ENCODE data around the gene OAT. TPM values are rescaled to one million over a fixed set of nuclear protein-coding genes. Genes with fewer than 3 reads are reported as not detected.

OAT gene
- total and polyA plus RNA-seq, 7 experiments from 2014 or later: 29.6 to 80.0 (median 44.6) TPM

GRCh38 chr10:124366343-124366742, 52.4 kb downstream of the OAT start:
- H3K27me3 Mint-ChIP-seq: peaks cover 3 to 15% (median 12%) of the 10 kb centered on the region in 5 donors
- Histone ChIP-seq H3K9me3 (ENCODE audit: control insufficient read depth in 2 of 3, low read length in 3 of 3) (no peaks in the 10 kb centered on the region), H3K36me3 (ENCODE audit: control insufficient read depth in 2 of 3, insufficient read depth in 3 of 3, low read length in 3 of 3) (no peaks in the 10 kb centered on the region), H3K4me3 (ENCODE audit: low read length) (no peak overlapping the region), H3K27me3 (ENCODE audit: control insufficient read depth in 2 of 2, insufficient read depth in 2 of 2, low read length in 2 of 2) (no peaks in the 10 kb centered on the region), H3K27ac (ENCODE audit: low read depth, low read length) (no peak overlapping the region), H3K4me1 (ENCODE audit: control insufficient read depth in 2 of 2, insufficient read depth in 2 of 2, low read length in 2 of 2) (no peaks in the 10 kb centered on the region)
- H3K9me3 Mint-ChIP-seq: peaks cover 0 to 2% (median 0%) of the 10 kb centered on the region in 11 donors
- CTCF ChIA-PET: interaction anchor here (1.0 kb wide), 1 partner anchor 17 kb away, joined by 4 read pairs; no protein-coding TSS in a partner anchor
- H3K4me3 Mint-ChIP-seq: no peak overlapping the region
- intact Hi-C loops (cut with micrococcal nuclease): no loop called here
- H3K36me3 Mint-ChIP-seq: no peaks in the 10 kb centered on the region
- peaks cover 0 to 7% (median 0%) of the 10 kb centered on the region in 7 donors for H3K4me1 Mint-ChIP-seq
- ATAC-seq (no peak), DNase-seq (no peak)
- POLR2A ChIA-PET: no interaction called here
- H3K27ac Mint-ChIP-seq: no peak overlapping the region

GRCh38 chr10:124364674-124365073, 54.0 kb downstream of the OAT start:
- no peak for DNase-seq
- intact Hi-C loops (cut with micrococcal nuclease): no loop called here
- H3K4me1 ChIP-seq (ENCODE audit: control insufficient read depth in 2 of 2, insufficient read depth in 2 of 2, low read length in 2 of 2): no peaks in the 10 kb centered on the region
- no peak for ATAC-seq
- Mint-ChIP-seq H3K9me3 (peaks cover under 1 to 11% (median 6%) of the 10 kb centered on the region in 11 donors), H3K4me3 (no peak overlapping the region), H3K27me3 (peaks cover under 1 to 7% (median 2%) of the 10 kb centered on the region in 5 donors), H3K4me1 (peaks cover 0 to 7% (median 0%) of the 10 kb centered on the region in 7 donors), H3K36me3 (peaks cover 0 to 6% (median 0%) of the 10 kb centered on the region in 5 donors), H3K27ac (no peak overlapping the region)
- H3K36me3 ChIP-seq (ENCODE audit: control insufficient read depth in 2 of 3, insufficient read depth in 3 of 3, low read length in 3 of 3): no peaks in the 10 kb centered on the region
- H3K9me3 ChIP-seq (ENCODE audit: control insufficient read depth in 2 of 3, low read length in 3 of 3): peaks cover 0 to 3% (median 0%) of the 10 kb centered on the region in 3 experiments
- no peak overlapping the region for H3K4me3 ChIP-seq (ENCODE audit: low read length)
- ChIA-PET CTCF (no interaction called here), POLR2A (no interaction called here)
- H3K27ac ChIP-seq (ENCODE audit: low read depth, low read length): no peak overlapping the region
- no peaks in the 10 kb centered on the region for H3K27me3 ChIP-seq (ENCODE audit: control insufficient read depth in 2 of 2, insufficient read depth in 2 of 2, low read length in 2 of 2)

GRCh38 chr10:124362568-124362967, 56.2 kb downstream of the OAT start:
- POLR2A ChIA-PET: no interaction called here
- no peak overlapping the region for H3K27ac Mint-ChIP-seq
- Histone ChIP-seq H3K9me3 (ENCODE audit: control insufficient read depth in 2 of 3, low read length in 3 of 3) (peaks cover 0 to 9% (median 0%) of the 10 kb centered on the region in 3 experiments), H3K4me1 (ENCODE audit: control insufficient read depth in 2 of 2, insufficient read depth in 2 of 2, low read length in 2 of 2) (no peaks in the 10 kb centered on the region), H3K27me3 (ENCODE audit: control insufficient read depth in 2 of 2, insufficient read depth in 2 of 2, low read length in 2 of 2) (no peaks in the 10 kb centered on the region), H3K4me3 (ENCODE audit: low read length) (no peak overlapping the region), H3K27ac (ENCODE audit: low read depth, low read length) (no peak overlapping the region), H3K36me3 (ENCODE audit: control insufficient read depth in 2 of 3, insufficient read depth in 3 of 3, low read length in 3 of 3) (no peaks in the 10 kb centered on the region)
- peaks cover 0 to 5% (median 0%) of the 10 kb centered on the region in 5 donors for H3K27me3 Mint-ChIP-seq
- no peak for DNase-seq
- H3K4me1 Mint-ChIP-seq: peaks cover 0 to 7% (median 0%) of the 10 kb centered on the region in 7 donors
- ATAC-seq: no peak
- no peak overlapping the region for H3K4me3 Mint-ChIP-seq
- intact Hi-C loops (cut with micrococcal nuclease): no loop called here
- CTCF ChIA-PET: no interaction called here
- H3K36me3 Mint-ChIP-seq: peaks cover 0 to 9% (median 0%) of the 10 kb centered on the region in 5 donors
- H3K9me3 Mint-ChIP-seq: peaks cover 5 to 27% (median 13%) of the 10 kb centered on the region in 11 donors

- Histone ChIP-seq H3K4me1 (ENCODE audit: control insufficient read depth in 2 of 2, insufficient read depth in 2 of 2, low read length in 2 of 2) (no peaks in the 10 kb centered on the region), H3K4me3 (ENCODE audit: low read length) (no peak overlapping the region), H3K27me3 (ENCODE audit: control insufficient read depth in 2 of 2, insufficient read depth in 2 of 2, low read length in 2 of 2) (no peaks in the 10 kb centered on the region), H3K9me3 (ENCODE audit: control insufficient read depth in 2 of 3, low read length in 3 of 3) (peaks cover 0 to 9% (median 0%) of the 10 kb centered on the region in 3 experiments), H3K27ac (ENCODE audit: low read depth, low read length) (no peak overlapping the region), H3K36me3 (ENCODE audit: control insufficient read depth in 2 of 3, insufficient read depth in 3 of 3, low read length in 3 of 3) (no peaks in the 10 kb centered on the region)
- peaks cover 5 to 27% (median 13%) of the 10 kb centered on the region in 11 donors for H3K9me3 Mint-ChIP-seq
- no peak for ATAC-seq
- no peak overlapping the region for H3K4me3 Mint-ChIP-seq
- ChIA-PET POLR2A (no interaction called here), CTCF (interaction anchor here (0.8 kb wide), 1 partner anchor 10 kb away, joined by 5 read pairs; no protein-coding TSS in a partner anchor)
- peaks cover 0 to 9% (median 0%) of the 10 kb centered on the region in 5 donors for H3K36me3 Mint-ChIP-seq
- H3K4me1 Mint-ChIP-seq: peaks cover 0 to 12% (median 7%) of the 10 kb centered on the region in 7 donors
- intact Hi-C loops (cut with micrococcal nuclease): loop anchor here in 1 of 2 donors (10.0 kb wide), 1 partner anchor 135 kb away; no protein-coding TSS in a partner anchor
- no peak overlapping the region for H3K27ac Mint-ChIP-seq
- DNase-seq: no peak
- H3K27me3 Mint-ChIP-seq: peaks cover 0 to 5% (median 0%) of the 10 kb centered on the region in 5 donors
Measured at GRCh38 chr10:124359336-124359832, 59.3 kb downstream of the OAT start.

GRCh38 chr10:124357561-124357885, 61.2 kb downstream of the OAT start:
- Mint-ChIP-seq H3K27me3 (peaks cover 0 to 5% (median 0%) of the 10 kb centered on the region in 5 donors), H3K4me1 (peaks cover 0 to 15% (median 11%) of the 10 kb centered on the region in 7 donors), H3K36me3 (peaks cover 0 to 9% (median 0%) of the 10 kb centered on the region in 5 donors), H3K9me3 (peaks cover 5 to 27% (median 13%) of the 10 kb centered on the region in 11 donors), H3K27ac (no peak overlapping the region), H3K4me3 (no peak overlapping the region)
- no peak overlapping the region for H3K4me3 ChIP-seq (ENCODE audit: low read length)
- H3K27ac ChIP-seq (ENCODE audit: low read depth, low read length): no peak overlapping the region
- no peaks in the 10 kb centered on the region for H3K36me3 ChIP-seq (ENCODE audit: control insufficient read depth in 2 of 3, insufficient read depth in 3 of 3, low read length in 3 of 3)
- no peak for ATAC-seq
- H3K9me3 ChIP-seq (ENCODE audit: control insufficient read depth in 2 of 3, low read length in 3 of 3): peaks cover 0 to 9% (median 0%) of the 10 kb centered on the region in 3 experiments
- no peaks in the 10 kb centered on the region for H3K27me3 ChIP-seq (ENCODE audit: control insufficient read depth in 2 of 2, insufficient read depth in 2 of 2, low read length in 2 of 2)
- no peaks in the 10 kb centered on the region for H3K4me1 ChIP-seq (ENCODE audit: control insufficient read depth in 2 of 2, insufficient read depth in 2 of 2, low read length in 2 of 2)
- CTCF ChIA-PET: no interaction called here
- POLR2A ChIA-PET: no interaction called here
- no peak for DNase-seq
- intact Hi-C loops (cut with micrococcal nuclease): loop anchor here in 1 of 2 donors (10.0 kb wide), 1 partner anchor 133 kb away; no protein-coding TSS in a partner anchor

- intact Hi-C loops (cut with micrococcal nuclease): loop anchor here in 1 of 2 donors (10.0 kb wide), 1 partner anchor 132 kb away; no protein-coding TSS in a partner anchor
- Histone ChIP-seq H3K36me3 (ENCODE audit: control insufficient read depth in 2 of 3, insufficient read depth in 3 of 3, low read length in 3 of 3) (no peaks in the 10 kb centered on the region), H3K9me3 (ENCODE audit: control insufficient read depth in 2 of 3, low read length in 3 of 3) (peaks cover 0 to 9% (median 0%) of the 10 kb centered on the region in 3 experiments), H3K4me3 (ENCODE audit: low read length) (no peak overlapping the region), H3K27me3 (ENCODE audit: control insufficient read depth in 2 of 2, insufficient read depth in 2 of 2, low read length in 2 of 2) (no peaks in the 10 kb centered on the region), H3K4me1 (ENCODE audit: control insufficient read depth in 2 of 2, insufficient read depth in 2 of 2, low read length in 2 of 2) (no peaks in the 10 kb centered on the region), H3K27ac (ENCODE audit: low read depth, low read length) (no peak overlapping the region)
- Mint-ChIP-seq H3K36me3 (peaks cover 0 to 9% (median 0%) of the 10 kb centered on the region in 5 donors), H3K27ac (no peak overlapping the region), H3K27me3 (peaks cover 0 to 5% (median 0%) of the 10 kb centered on the region in 5 donors), H3K9me3 (peaks cover 5 to 27% (median 13%) of the 10 kb centered on the region in 11 donors), H3K4me1 (peaks cover 0 to 15% (median 11%) of the 10 kb centered on the region in 7 donors), H3K4me3 (no peak overlapping the region)
- ATAC-seq (no peak), DNase-seq (no peak)
- ChIA-PET POLR2A (no interaction called here), CTCF (no interaction called here)
Measured at GRCh38 chr10:124356701-124357560, 61.8 kb downstream of the OAT start.

All from naive thymus-derived CD4-positive, alpha-beta T cell (primary cell).